Hepatocyte (in vitro differentiated cells): ENCODE results near the gene JMJD4. TPM values are rescaled to one million over a fixed set of nuclear protein-coding genes. Genes with fewer than 3 reads are reported as not detected.

Experiments used
- DNase-seq: peaks from one replicate; pipeline ENCODE4 v3.0.0-alpha.2; 2016; ENCODE audit warnings: low spot score
- H2AFZ ChIP-seq: fragments of 200-600 bp; sonication (generic); 2 replicates; pipeline ENCODE4 v1.6.0; 2016; ENCODE audit warnings: antibody characterized with exemption, mild to moderate bottlenecking
- H3K27ac ChIP-seq: fragments of 200-600 bp; sonication (generic); 2 replicates; pipeline ENCODE4 v1.5.1; 2016; ENCODE audit warnings: mild to moderate bottlenecking
- H3K27me3 ChIP-seq: fragments of 200-600 bp; sonication (generic); 2 replicates; pipeline ENCODE4 v1.6.1; 2016
- H3K36me3 ChIP-seq: fragments of 200-600 bp; sonication (generic); replicated peaks from 2 replicates; pipeline ENCODE4 v1.5.1; 2016; ENCODE audit warnings: low read depth; ENCODE audit not compliant: insufficient read depth
- H3K4me1 ChIP-seq: fragments of 200-600 bp; sonication (generic); 2 replicates; pipeline ENCODE4 v1.5.1; 2016; ENCODE audit warnings: mild to moderate bottlenecking, moderate library complexity; ENCODE audit not compliant: insufficient read depth
- H3K4me2 ChIP-seq: fragments of 200-600 bp; sonication (generic); 2 replicates; pipeline ENCODE4 v1.6.0; 2016
- H3K4me3 ChIP-seq: fragments of 200-600 bp; sonication (generic); 2 replicates; pipeline ENCODE4 v1.5.1; 2016; ENCODE audit warnings: mild to moderate bottlenecking
- H3K79me2 ChIP-seq: fragments of 200-600 bp; sonication (generic); 2 replicates; pipeline ENCODE4 v1.6.0; 2017; ENCODE audit warnings: mild to moderate bottlenecking
- H3K9me2 ChIP-seq: fragments of 200-600 bp; sonication (generic); replicated peaks from 2 replicates; pipeline ENCODE4 v1.6.0; 2017; ENCODE audit warnings: mild to moderate bottlenecking; ENCODE audit not compliant: insufficient read depth
- H3K9me3 ChIP-seq: fragments of 200-600 bp; sonication (generic); 2 replicates; pipeline ENCODE4 v1.5.1; 2016; ENCODE audit warnings: low read depth, mild to moderate bottlenecking
- H4K20me1 ChIP-seq: fragments of 200-600 bp; sonication (generic); 2 replicates; pipeline ENCODE4 v1.6.0; 2016; ENCODE audit warnings: mild to moderate bottlenecking; ENCODE audit not compliant: insufficient read depth, poor library complexity, severe bottlenecking
- EZH2 ChIP-seq: fragments of 200-600 bp; sonication (generic); IDR thresholded peaks from 2 replicates; pipeline ENCODE4 v1.6.1; 2016; ENCODE audit warnings: antibody characterized with exemption, mild to moderate bottlenecking, borderline replicate concordance
- EZH2phosphoT487 ChIP-seq: fragments of 200-600 bp; sonication (generic); IDR thresholded peaks from one replicate; pipeline ENCODE4 v1.6.1; 2018; ENCODE audit warnings: antibody characterized with exemption, mild to moderate bottlenecking, low read depth, moderate library complexity; ENCODE audit not compliant: unreplicated experiment, severe bottlenecking
- WGBS: methylation state at CpG from one replicate; pipeline ENCODE4 v1.1.6; 2016; ENCODE audit warnings: low lambda C conversion rate; ENCODE audit errors: missing lambda C conversion rate; 5-methylcytosine and 5-hydroxymethylcytosine counted together
- polyA plus RNA-seq: library from polyadenylated mRNA; unstranded; fragments of >200 nt; fragmentation: Nextera tagmentation; extraction: Ambion mirVana; gene quantifications from 2 replicates; pipeline ENCODE4 v1.2.1, GENCODE V29; 2016
- total RNA-seq: library from RNA; depleted of rRNA; stranded (reverse); fragments of >200 nt; gene quantifications from 2 replicates; pipeline ENCODE4 v1.2.3, GENCODE V29; 2014
- TF ChIP-seq, protein P1 (sequence below): fragments of 200-600 bp; sonication (generic); IDR thresholded peaks from 2 replicates; pipeline ENCODE4 v1.5.1; 2016; ENCODE audit warnings: antibody characterized with exemption, mild to moderate bottlenecking; ENCODE audit not compliant: poor library complexity

Gene JMJD4
- total RNA-seq (21.3 and 22.2 TPM in 2 replicates), polyA plus RNA-seq (31.2 and 32.9 TPM in 2 replicates)

DNA sequence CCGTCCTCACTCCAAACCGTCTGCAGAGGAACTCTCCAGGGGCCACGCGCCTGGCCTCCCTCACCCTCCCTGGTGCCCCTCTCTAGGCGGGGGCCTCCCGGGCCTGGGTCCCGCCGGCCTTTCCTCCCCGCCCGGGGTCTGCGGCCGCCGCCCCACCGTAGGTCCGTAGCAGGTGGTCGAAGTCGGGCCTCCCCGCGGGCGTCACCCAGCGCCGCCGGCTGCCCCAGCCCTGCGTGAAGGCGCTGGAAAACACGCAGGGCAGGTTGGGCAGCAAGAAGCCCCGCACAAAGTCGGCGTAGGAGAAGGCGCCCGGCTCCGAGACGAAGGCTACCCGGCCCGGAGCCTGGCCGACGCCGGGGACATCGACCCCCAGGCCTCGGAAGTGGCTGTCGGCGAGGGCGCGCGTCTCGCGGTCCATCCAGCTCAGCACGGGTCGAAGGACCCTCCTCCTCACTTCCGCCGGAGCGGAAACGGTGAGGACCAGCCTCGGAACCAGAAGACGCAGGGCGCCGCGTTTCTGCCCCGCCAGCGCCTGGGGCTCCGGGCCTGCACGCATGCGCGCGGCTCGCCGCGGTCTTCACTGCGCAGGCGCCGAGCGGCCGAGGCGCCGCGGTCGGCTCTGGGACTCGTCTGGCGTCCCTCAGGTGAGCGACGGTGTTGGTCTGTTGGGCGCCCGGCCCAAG is at the start of gene JMJD4, which contains the start of gene SNAP47:
Gene JMJD4, minus strand, starts transcription at position 447 of the 683 bp plus-strand sequence. Its CDS starts 29 bp downstream, at position 418.
Gene SNAP47, plus strand, starts transcription at position 580 of the 683 bp plus-strand sequence. CDS start 12,302 bp downstream, outside the sequence.
- peak within 1 kb of the TSS; percentile 94 for H3K4me2 ChIP-seq
- 2% methylated on average over 70 of the region's 83 CpGs for WGBS
- H4K20me1 ChIP-seq = peaks cover 3% of the 10 kb centered on the region
- H3K27ac ChIP-seq = peak within 1 kb of the TSS; percentile 93
- H3K27me3 ChIP-seq = no peaks in the 10 kb centered on the region
- H2AFZ ChIP-seq = peak within 1 kb of the TSS; percentile 89
- no peak for TF ChIP-seq EZH2
- TF ChIP-seq EZH2phosphoT487 = no peak
- TF ChIP-seq, protein P1, sequence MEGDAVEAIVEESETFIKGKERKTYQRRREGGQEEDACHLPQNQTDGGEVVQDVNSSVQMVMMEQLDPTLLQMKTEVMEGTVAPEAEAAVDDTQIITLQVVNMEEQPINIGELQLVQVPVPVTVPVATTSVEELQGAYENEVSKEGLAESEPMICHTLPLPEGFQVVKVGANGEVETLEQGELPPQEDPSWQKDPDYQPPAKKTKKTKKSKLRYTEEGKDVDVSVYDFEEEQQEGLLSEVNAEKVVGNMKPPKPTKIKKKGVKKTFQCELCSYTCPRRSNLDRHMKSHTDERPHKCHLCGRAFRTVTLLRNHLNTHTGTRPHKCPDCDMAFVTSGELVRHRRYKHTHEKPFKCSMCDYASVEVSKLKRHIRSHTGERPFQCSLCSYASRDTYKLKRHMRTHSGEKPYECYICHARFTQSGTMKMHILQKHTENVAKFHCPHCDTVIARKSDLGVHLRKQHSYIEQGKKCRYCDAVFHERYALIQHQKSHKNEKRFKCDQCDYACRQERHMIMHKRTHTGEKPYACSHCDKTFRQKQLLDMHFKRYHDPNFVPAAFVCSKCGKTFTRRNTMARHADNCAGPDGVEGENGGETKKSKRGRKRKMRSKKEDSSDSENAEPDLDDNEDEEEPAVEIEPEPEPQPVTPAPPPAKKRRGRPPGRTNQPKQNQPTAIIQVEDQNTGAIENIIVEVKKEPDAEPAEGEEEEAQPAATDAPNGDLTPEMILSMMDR = no peak
- H3K4me3 ChIP-seq = peak within 1 kb of the TSS; percentile 99
- peaks cover 67% of the 10 kb centered on the region for H3K79me2 ChIP-seq
- H3K4me1 ChIP-seq = peaks cover 12% of the 10 kb centered on the region
- H3K9me2 ChIP-seq = no peaks in the 10 kb centered on the region
- DNase-seq = peak; percentile 95
- no peaks in the 10 kb centered on the region for H3K9me3 ChIP-seq
- H3K36me3 ChIP-seq = no peaks in the 10 kb centered on the region

- TF ChIP-seq EZH2 (no peak), EZH2phosphoT487 (no peak)
- TF ChIP-seq, protein P1 = no peak
- Histone ChIP-seq H3K4me3 (no peak overlapping the region), H2AFZ (no peak overlapping the region), H3K9me2 (no peaks in the 10 kb centered on the region), H3K27ac (no peak overlapping the region), H3K4me2 (no peak overlapping the region), H3K9me3 (no peaks in the 10 kb centered on the region), H4K20me1 (no peaks in the 10 kb centered on the region), H3K79me2 (no peaks in the 10 kb centered on the region), H3K4me1 (peaks cover 2% of the 10 kb centered on the region), H3K27me3 (peaks cover 4% of the 10 kb centered on the region), H3K36me3 (no peaks in the 10 kb centered on the region)
- no peak for DNase-seq
- WGBS = 88% methylated on average over 4 of the region's 4 CpGs
These were observed 47.1 kb upstream of the JMJD4 start for GRCh38 chr1:227782226-227782625.

- Histone ChIP-seq H3K27me3 (peaks cover 4% of the 10 kb centered on the region), H3K9me2 (no peaks in the 10 kb centered on the region), H2AFZ (no peak overlapping the region), H3K36me3 (no peaks in the 10 kb centered on the region), H3K79me2 (no peaks in the 10 kb centered on the region), H3K4me1 (no peaks in the 10 kb centered on the region), H3K4me3 (no peak overlapping the region), H4K20me1 (no peaks in the 10 kb centered on the region), H3K9me3 (no peaks in the 10 kb centered on the region), H3K27ac (no peak overlapping the region), H3K4me2 (no peak overlapping the region)
- 98% methylated on average over 15 of the region's 15 CpGs for WGBS
- TF ChIP-seq EZH2phosphoT487 = no peak
- TF ChIP-seq, protein P1 = no peak
- no peak for TF ChIP-seq EZH2
- no peak for DNase-seq
These were observed 46.3 kb upstream of the JMJD4 start for GRCh38 chr1:227781314-227781930.
